HepG2 (cell line): ENCODE results near the gene STKLD1. TPM values are rescaled to one million over a fixed set of nuclear protein-coding genes. Genes with fewer than 3 reads are reported as not detected.

Experiments used
- ARHGAP35 ChIP-seq: sonication (generic); formaldehyde crosslinking; IDR thresholded peaks from 2 replicates; pipeline ENCODE4 v1.9.0; 2022; ENCODE audit warnings: mild to moderate bottlenecking, inconsistent platforms, moderate library complexity, missing genetic modification reagents, borderline replicate concordance
- CERS6 ChIP-seq: sonication (generic); formaldehyde crosslinking; IDR thresholded peaks from 2 replicates; pipeline ENCODE4 v1.5.0; 2020; ENCODE audit warnings: missing genetic modification reagents
- CREB1 ChIP-seq, 2 experiments: fragments of 450-650 bp in 1 of 2; IDR thresholded peaks; 2 replicates each; pipeline ENCODE4 v1.6.1; 2016 to 2017; ENCODE audit warnings: control low read depth in 1 of 2, mild to moderate bottlenecking in 1 of 2, missing compliant biosample characterization in 1 of 2, missing genetic modification characterization in 1 of 2
- IRX3 ChIP-seq: sonication (generic); formaldehyde crosslinking; IDR thresholded peaks from 2 replicates; pipeline ENCODE4 v1.8.1; 2023; ENCODE audit warnings: mild to moderate bottlenecking, low read depth, missing genetic modification reagents, borderline replicate concordance
- ISL2 ChIP-seq: sonication (generic); formaldehyde crosslinking; IDR thresholded peaks from 2 replicates; pipeline ENCODE4 v1.5.0; 2020; ENCODE audit warnings: missing genetic modification reagents
- MAX ChIP-seq: IDR thresholded peaks from 2 replicates; pipeline ENCODE4 v1.6.1; 2012; ENCODE audit warnings: inconsistent platforms
- NCOR1 ChIP-seq: fragments of 200-600 bp; sonication (generic); IDR thresholded peaks from 2 replicates; pipeline ENCODE4 v1.7.0; 2017; ENCODE audit warnings: antibody characterized with exemption, low read length, borderline replicate concordance
- NFAT5 ChIP-seq: sonication (generic); formaldehyde crosslinking; IDR thresholded peaks from 2 replicates; pipeline ENCODE4 v1.4.0; 2020; ENCODE audit warnings: missing genetic modification reagents
- PATZ1 ChIP-seq: sonication (generic); formaldehyde crosslinking; IDR thresholded peaks from 2 replicates; pipeline ENCODE4 v1.4.0; 2020; ENCODE audit warnings: missing genetic modification reagents
- SP5 ChIP-seq: IDR thresholded peaks from 2 replicates; pipeline ENCODE4 v1.6.1; 2016; ENCODE audit warnings: low read depth, borderline replicate concordance
- ZNF281 ChIP-seq: sonication (generic); formaldehyde crosslinking; IDR thresholded peaks from 2 replicates; pipeline ENCODE4 v1.4.0; 2020; ENCODE audit warnings: missing genetic modification reagents, borderline replicate concordance
- ZNF574 ChIP-seq: sonication (generic); formaldehyde crosslinking; IDR thresholded peaks from 2 replicates; pipeline ENCODE4 v1.4.0; 2020; ENCODE audit warnings: missing genetic modification reagents
- ZNF772 ChIP-seq: sonication (generic); formaldehyde crosslinking; IDR thresholded peaks from 2 replicates; pipeline ENCODE4 v1.5.0; 2020; ENCODE audit warnings: mild to moderate bottlenecking, missing genetic modification reagents
- polyA plus RNA-seq, 8 experiments: library from polyadenylated mRNA; depleted of rRNA in 3 of 8; stranded (reverse) in 7 of 8; unstranded in 1 of 8; fragments of >200 nt; fragmentation: Illumina TruSeq in 4 of 8; extraction: Trizol in 4 of 8; gene quantifications; 2 replicates each; pipeline versions ENCODE4 v1.2.1 to v1.2.3, GENCODE V29; 2011 to 2016; ENCODE audit warnings: low read depth in 4 of 8, missing spikeins in 1 of 8, mixed read lengths in 1 of 8; ENCODE audit not compliant: insufficient read depth in 1 of 8
- total RNA-seq, 5 experiments: library from RNA; depleted of rRNA; stranded (reverse); fragments of >200 nt; fragmentation: Illumina TruSeq; extraction: Trizol; gene quantifications; 2 replicates each; pipeline ENCODE4 v1.2.3, GENCODE V29; 2016; ENCODE audit warnings: low read depth in 1 of 5

STKLD1 gene
- total and polyA plus RNA-seq, 2 of the 13 experiments (the other 11 are each of a cell fraction or from before 2014, with no cell fraction given) = 1.5 to 2.2 TPM

- TF ChIP-seq NFAT5 (no peak), ISL2 (CRISPR knock-in tag) (no peak), PATZ1 (CRISPR knock-in tag) (no peak), NCOR1 (no peak), MAX (0 out of 2 replicates have a peak, but pooled peaks have one; percentile 44), ARHGAP35 (no peak), CERS6 (no peak), ZNF281 (CRISPR knock-in tag) (no peak), CREB1 (IDR thresholded peaks at IDR 0.05) (peak; percentile 78), CREB1 (CRISPR knock-in tag; IDR thresholded peaks at IDR 0.05) (no peak), SP5 (no peak), ZNF772 (CRISPR knock-in tag) (0 out of 2 replicates have a peak, but pooled peaks have one; percentile 54), ZNF574 (CRISPR knock-in tag) (peak; percentile 58), IRX3 (no peak)
These were observed 30.5 kb downstream of the STKLD1 start (continued) for GRCh38 chr9:133406480-133407307.
